HG02884 (cell line): ENCODE results near the gene ZNF14.
"Not testable (repeated sequence)": the region's sequence is repeated elsewhere in the genome, so short reads cannot be mapped to it uniquely, and the experiment has no call there.

Source experiments
- ATAC-seq: cut with Tn5 transposase; IDR thresholded peaks from one replicate; pipeline ENCODE4 v1.9.1; 2021; ENCODE audit warnings: mild to moderate bottlenecking, moderate library complexity; ENCODE audit not compliant: unreplicated experiment

ZNF14 gene

DNA sequence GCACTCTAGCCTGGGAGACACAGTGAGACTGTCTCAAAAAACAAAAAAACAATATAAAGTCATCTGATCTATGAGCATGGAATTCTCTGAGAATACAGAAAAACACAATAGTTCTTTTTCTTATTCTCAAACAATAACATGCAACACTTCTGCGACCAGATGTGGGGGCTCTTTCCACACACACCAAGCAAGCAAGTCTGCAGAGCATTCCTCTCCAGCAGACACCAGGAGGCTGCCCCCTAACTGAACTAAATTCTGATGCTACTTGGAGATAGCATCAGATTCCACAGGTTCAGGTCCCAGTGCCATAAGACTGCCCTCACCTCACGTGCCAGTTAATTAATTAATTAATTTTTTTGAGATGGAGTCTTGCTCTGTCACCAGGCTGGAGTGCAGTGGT is 36.5 kb downstream of the ZNF14 start:
- ATAC-seq = no peak

DNA sequence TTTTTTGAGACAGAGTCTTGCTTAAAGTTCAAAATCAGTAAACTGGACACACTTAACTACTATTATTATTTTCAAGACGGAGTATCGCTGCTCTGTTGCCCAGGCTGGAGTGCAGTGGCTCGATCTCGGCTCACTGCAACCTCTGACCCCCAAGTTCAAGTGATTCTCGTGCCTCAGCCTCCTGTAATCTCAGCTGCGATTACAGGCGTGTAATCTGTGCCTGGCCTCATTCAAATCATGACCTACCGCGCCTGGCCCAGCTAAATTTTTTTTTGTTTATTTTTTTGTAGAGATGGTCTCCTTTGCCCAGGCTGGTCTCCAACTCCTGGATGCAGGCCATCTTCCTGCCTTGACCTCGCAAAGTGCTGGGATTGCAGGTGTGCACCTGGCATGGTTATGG is 41.2 kb downstream of the ZNF14 start:
- no peak for ATAC-seq

DNA sequence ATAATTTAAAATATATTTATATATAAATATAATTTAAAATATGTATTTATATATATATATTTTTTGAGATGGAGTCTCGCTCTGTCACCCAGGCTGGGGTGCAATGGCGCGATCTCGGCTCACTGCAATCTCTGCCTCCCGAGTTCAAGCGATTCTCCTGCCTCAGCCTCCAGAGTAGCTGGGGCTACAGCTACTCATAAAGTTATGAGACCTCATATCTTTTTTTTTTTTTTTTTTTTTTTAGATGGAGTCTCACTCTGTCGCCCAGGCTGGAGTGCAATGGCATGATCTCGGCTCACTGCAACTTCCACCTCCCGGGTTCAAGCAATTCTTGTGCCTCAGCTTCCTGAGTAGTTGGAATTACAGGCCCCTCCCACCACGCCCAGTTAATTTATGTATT is 43.9 kb downstream of the ZNF14 start:
- ATAC-seq = not testable (repeated sequence)

DNA sequence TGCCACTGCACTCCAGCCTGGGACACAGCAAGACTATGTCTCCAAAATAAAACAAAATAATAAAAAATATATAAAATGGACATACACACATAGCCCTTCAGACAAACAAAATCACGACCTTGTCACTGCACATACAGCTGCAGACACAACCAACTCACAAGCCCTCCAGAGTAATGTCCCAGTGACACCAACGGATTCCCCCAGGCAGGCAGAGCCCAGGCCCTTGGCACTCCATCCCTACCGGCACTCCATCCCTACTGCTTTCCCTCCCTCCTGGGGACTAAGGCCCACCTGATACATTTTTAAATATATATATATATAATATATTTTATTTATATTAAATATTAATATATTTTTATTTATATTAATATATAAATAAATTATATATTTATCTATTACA is 45.8 kb downstream of the ZNF14 start:
- no peak for ATAC-seq

DNA sequence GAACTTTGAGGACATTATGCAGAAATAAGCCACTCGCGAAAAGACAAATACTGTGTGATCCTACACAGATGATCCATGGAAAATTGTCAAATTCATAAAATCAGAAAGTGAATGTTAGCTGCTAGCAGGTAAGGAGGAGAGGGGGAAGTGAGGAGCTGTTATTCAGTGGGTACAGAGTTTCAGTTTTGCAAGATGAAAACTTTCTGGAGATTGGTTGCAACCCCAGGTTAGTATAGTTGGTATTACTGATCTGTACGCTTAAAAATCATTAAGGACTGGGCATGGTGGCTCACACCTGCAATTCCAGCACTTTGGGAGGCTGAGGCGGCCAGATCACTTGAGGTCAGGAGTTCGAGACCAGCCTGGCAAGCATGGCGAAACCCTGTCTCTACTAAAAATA is 46.3 kb downstream of the ZNF14 start:
- ATAC-seq = no peak

DNA sequence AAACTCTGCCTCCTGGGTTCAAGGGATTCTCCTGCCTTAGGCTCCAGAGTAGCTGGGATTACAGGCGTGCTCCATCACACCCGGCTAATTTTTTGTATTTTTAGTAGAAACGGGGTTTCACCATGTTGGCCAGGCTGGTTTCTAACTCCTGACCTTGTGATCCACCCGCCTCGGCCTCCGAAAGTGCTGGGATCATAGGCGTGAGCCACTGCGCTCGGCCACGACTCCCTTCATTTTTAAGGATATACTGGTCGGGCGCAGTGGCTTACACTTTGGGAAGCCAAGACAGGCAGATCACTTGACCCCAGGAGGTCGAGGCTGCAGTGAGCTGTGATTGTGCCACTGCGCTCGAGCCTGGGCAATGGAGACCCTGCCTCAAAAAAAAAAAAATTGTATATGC is 46.8 kb downstream of the ZNF14 start:
- ATAC-seq = not testable (repeated sequence)

DNA sequence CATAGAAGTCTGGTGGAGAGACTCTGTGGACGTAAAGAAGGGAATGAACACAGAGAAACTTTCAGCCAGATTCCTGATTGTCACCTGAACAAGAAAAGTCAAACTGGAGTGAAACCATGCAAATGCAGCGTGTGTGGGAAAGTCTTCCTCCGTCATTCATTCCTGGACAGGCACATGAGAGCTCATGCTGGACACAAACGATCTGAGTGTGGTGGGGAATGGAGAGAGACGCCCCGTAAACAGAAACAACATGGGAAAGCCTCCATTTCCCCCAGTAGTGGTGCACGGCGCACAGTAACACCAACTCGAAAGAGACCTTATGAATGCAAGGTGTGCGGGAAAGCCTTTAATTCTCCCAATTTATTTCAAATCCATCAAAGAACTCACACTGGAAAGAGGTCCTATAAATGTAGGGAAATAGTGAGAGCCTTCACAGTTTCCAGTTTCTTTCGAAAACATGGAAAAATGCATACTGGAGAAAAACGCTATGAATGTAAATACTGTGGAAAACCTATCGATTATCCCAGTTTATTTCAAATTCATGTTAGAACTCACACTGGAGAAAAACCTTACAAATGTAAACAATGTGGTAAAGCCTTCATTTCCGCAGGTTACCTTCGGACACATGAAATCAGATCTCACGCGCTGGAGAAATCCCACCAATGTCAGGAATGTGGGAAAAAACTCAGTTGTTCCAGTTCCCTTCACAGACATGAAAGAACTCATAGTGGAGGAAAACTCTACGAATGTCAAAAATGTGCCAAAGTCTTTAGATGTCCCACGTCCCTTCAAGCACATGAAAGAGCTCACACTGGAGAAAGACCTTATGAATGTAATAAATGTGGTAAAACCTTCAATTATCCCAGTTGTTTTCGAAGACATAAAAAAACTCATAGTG is 53.5 kb downstream of the ZNF14 start:
- ATAC-seq = no peak

DNA sequence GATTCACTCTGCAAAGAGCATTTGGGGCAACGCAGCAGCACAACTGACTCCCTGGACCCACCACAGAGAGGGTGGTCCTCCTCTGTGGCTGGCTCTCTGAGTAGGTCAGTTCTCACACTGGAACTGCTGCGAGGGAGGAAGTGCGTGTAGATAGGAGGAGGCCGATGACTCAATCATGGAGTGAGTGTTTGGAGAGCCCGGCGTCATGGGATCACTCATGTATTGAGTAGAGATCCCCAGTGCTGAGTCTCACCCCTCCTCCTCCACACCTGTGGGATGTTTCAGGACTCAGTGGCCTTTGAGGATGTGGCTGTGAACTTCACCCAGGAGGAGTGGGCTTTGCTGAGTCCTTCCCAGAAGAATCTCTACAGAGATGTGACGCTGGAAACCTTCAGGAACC is 55.3 kb downstream of the ZNF14 start:
- ATAC-seq = no peak

DNA sequence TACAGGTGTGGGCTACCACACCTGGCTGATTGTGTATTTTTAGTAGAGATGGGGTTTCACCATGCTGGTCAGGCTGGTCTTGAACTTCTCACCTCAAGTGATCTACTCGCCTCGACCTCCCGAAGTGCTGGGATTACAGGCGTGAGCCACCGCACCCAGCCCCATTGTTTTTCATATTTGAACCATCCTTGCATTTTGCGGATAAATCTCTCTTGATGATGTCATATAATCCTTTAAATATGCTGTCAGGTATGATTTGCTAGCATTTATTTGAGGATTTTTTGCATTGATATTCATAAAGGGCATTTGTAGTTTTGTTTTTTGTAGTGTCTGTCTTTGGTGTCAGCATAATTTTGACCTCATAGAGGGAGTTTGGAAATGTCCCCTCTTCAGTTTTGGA is 58.6 kb downstream of the ZNF14 start:
- no peak for ATAC-seq

DNA sequence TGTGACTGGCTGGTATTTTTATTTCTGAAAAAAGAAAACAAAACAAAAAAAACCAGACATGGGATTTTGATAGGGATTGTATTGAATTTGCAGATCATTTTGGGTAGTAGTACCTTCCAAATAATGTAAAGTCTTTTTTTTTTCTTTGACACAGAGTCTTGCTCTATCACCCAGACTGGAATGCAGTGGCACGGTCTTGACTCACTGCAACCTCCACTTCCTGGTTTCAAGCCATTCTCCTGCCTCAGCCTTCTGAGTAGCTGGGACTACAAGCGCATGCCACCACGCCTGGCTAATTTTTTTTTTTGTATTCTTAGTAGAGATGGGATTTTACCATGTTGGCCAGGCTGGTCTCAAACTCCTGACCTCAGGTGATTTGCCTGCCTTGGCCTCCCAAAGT is 60.1 kb downstream of the ZNF14 start:
- no peak for ATAC-seq

DNA sequence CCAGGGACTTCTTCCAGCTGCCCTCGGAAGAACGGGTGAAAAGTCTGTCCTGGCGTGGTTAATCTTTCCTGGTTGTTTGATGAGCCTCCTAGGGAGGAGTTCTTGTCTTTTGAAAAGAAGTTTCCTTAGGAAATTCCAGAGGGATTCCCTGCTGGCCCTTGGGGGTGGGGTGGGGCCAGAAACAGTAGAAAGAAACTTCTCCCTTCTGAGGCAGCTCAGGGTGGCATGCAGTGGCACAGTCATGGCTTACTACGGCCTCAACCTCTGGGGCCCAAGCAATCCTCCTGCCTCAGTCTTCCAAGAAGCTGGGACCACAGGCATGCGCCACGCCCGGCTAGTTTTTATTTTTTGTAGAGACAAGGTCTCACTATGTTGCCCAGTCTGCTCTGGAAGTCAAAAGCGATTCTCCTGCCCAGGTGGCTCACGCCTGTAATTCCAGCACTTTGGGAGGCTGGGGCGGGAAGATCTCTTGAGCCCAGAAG is 62.8 kb downstream of the ZNF14 start:
- no peak for ATAC-seq

DNA sequence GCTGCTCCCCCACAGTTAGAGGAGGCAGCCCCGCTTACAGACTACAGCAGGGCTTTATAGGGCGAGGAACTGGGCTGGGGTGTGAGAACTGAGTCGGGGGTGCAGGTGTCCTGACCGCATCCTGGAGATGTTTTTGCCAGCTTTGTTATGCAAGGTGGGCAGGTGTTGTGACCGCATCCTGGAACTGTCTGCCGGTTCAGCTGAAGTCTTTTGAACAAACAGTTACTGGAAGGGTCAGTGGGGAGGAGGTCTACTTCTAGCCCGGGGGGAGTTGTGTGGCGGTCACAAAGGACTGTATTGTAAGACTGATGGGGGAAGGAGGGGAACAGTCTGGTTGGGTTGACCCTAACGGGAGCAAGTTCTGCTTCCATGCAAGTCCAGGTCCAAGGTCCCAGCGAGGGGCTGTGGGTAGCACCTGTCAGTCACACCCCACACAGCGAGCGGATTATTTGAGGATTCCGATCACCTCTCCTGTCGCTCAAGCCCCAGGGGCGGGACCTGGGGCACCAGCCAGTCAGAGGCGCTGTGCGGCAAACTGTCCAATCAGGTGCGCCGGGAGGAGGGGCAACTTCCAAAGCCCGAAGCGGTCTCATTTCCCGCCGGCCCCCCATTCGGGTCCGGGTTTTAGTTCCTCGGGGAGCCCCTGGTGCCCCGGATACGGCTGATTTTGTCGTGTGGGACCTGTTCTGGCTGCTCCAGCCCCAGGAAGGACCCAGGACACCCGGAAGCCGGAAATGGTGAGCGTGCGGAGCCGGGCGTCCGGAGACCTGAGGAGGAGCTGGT is 64.5 kb downstream of the ZNF14 start, which contains the start of gene ZNF101:
Gene ZNF101 (plus strand): TSS at position 610 of the 783 bp plus-strand sequence. CDS start 125 bp downstream, at position 735.
- ATAC-seq = peak; percentile 65

DNA sequence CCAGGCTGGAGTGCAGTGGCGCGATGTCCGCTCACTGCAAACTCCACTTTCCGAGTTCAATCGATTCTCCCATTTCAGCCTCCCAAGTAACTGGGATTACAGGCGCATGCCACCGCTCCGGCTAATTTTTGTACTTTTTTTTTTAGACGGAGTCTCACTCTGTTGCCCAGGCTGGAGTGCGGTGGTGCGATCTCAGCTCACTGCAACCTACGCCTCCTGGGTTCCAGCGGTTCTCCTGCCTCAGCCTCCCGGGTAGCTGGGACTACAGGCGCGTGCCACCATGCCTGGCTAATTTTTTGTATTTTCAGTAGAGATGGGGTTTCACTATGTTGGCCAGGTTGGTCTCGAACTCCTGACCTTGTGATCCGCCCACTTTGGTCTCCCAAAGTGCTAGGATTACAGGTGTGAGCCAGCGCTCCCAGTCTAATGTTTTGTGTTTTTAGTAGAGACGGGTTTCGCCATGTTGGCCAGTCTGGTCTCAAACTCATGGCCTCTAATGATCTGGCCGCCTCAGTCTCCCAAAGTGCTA is 67.4 kb downstream of the ZNF14 start:
- ATAC-seq = not testable (repeated sequence)

DNA sequence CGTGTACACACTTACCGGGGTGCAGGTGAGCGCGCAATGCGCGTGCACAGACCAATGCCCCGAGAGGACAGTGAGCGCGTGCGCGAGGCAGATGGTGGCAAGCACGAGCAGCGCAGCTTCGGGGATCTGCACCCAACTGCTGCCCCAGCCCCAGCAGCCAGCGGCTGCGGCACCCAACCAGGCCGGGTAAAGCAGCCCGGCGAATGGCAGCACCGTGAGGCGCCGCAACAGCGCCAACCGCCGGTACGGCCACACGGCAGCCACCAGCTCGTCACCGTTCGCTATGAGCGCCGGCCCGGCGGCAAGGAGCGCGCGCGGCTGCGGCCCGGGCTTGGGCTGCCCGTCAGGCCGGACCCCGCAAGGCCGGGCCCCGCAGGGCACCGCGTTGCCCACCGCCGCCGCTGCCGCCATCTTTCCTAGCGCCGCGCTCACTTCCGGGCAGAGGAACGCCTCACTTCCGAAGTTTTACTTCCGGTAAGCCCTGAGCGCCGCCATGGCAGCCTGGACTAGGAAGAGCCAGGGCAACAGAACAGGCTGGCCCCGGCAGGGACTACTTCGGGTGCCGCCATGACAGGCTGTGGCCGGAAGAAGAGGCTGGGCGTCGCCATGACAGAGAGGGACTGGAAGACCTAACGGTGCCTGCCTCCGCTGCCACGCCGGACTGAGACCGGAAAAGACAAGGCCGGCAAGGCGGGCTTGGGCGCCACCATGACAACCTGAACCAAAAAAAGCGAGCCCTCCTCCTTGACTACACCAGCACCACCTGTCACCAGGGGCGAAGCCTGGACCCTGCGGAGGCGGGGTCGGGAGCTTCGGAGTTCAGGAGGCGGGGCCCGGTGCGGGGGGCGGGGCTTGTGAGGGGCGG is 69.4 kb downstream of the ZNF14 start, which contains the start of gene ATP13A1:
Gene ATP13A1 (minus strand): TSS at position 421 of the 865 bp plus-strand sequence. CDS start 10 bp downstream, at position 411.
- peak; percentile 65 for ATAC-seq

DNA sequence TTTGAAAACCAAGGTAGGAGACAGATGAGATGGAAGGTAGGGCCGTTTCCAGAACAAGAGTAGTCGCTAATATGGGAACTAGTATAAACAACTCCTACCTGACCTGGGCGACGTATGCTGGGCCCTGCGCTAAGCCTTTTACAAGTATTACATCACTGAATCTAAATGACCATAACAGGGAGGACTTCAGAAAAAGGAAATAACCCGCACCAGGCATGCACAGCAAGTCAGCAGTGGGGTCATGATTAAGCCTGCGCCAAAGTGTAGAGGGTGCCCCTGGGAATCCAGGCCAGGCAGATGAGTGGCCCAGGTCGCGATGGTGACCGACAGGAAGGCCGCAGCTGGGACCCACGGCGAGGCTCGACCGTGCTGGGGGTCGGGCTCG is 70.0 kb downstream of the ZNF14 start:
- ATAC-seq = no peak

DNA sequence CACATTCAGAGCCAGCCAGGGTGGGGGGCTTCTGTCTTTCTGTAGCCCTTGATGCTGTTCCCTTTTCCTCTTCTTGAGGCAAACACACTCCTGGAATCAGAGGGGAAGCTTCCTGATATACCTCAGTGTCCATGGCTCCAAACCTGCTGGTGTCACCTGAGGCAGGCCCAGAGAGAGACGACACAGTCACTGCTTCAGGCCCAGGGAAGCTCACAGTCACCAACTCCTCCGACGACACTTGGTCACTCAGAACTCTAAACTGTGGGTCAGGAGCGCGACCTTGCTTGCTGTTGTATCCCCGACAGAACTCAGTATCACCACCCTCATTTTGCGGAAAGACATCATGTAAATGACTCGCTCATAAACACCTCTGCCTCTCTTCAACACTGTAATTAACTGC is 70.6 kb downstream of the ZNF14 start:
- no peak for ATAC-seq

DNA sequence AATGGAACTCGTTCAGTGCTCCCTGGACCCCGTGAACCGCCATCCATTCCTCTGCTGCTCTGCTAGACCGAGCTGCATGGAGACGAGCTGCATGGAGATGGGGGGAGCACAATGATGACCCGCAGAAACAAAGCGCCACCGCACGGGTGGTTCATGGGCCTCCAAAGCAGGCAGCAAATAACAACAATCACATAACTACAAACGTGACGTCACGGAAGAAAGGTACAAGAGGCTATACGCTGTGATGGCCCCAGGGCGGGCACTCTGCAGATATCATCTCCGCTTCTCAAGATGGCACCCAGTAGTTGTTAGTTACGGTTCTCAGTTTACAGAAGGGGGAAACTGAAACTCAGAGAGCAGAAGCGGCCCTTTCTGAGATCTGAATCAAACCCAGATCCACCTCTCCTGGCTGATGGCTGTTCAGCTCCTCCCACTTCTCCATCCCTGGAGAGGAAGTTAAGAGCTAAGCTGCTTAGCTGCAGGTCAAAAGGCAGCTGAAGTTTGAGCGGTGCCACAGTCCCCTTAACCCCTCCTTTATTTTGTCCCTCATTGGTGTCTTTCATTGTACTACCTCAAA is 71.1 kb downstream of the ZNF14 start:
- ATAC-seq = peak; percentile 45

DNA sequence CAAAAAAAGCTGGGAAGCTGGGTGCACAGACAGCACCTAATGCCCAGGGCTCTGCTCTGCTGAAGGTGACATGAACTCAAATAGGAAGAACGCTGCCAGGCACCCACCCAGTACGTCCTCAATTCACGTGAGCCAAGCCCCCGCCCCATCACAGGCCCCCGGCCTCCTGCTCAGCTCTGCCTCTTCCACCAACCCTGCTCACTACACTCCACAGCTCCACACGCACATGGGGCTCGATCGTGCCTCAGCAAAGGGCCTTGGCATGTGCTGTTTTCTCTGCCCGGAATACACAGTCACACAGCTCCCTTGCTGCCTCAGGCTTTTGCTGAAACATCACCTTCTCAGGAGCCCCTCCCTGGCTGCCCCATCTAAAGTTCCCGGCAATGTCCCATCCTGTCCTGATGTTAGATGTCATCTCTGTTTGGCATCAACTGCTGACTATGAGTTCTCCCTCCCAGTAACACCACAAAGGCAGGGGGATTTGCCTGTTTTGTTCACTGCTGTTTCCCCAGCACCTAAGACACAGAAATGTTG is 71.7 kb downstream of the ZNF14 start:
- ATAC-seq = no peak
